ENCODE data around the gene ST6GALNAC4. TPM values are rescaled to one million over a fixed set of nuclear protein-coding genes. Genes with fewer than 3 reads are reported as not detected.
A peak's percentile ranks its signal among the peaks of the same experiment; 100 is the strongest.

The ST6GALNAC4 gene
- total and polyA plus RNA-seq, 3 experiments from 2014 or later: 28.7 to 43.2 (median 32.9) TPM

DNA sequence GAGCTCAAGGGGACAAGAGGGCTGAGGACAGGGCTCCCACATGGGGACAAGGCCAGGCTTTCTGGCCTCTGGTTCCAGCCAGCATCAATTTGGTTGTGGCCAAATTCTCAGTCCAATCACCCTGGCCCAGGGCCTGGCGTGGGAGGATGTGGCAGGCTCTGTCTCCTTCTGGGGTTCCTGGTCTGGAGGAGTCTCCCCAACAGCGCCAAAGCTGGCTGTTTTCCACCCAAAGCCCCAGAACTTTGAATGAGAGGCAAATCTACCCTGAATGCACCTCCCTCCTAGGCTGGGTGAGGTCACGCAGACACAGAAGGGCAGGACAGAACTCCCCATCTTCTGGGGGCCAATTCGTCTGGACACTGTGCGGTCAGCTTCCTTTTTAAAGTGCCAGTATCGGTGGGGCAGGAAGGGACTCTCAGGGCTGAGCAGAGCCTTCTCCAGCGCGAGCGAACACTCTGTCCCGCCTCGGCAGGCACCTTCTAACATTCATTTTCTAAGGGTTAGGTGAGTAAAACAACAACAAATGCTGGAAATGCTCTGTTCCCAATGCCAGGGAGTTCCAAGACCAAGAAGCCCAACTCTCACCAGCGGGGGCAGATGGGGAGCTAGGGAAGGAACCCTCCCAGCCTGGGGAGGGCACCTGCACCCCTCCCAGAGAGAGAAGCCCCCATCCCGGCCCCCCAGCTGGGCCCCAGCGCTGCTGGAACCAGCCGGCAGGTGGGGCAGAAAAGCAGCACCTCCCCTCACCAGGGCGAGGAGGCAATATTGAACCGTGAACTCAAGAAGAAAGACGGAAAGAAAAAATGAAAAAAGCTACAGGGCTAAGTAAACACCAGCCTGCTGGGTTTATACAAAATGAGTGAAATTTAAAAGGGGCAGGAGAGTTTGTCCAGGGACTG, 24.5 kb upstream of the ST6GALNAC4 start:
- Histone ChIP-seq H3K9me3 (ENCODE audit: low read length) (no peaks in the 10 kb centered on the region), H3K27ac (ENCODE audit: low read depth, low read length) (peak overlapping the region; percentile 29), H3K36me3 (ENCODE audit: insufficient read depth, low read length) (peaks cover 53% of the 10 kb centered on the region), H3K4me1 (ENCODE audit: insufficient read depth, low read length) (peaks cover 37% of the 10 kb centered on the region), H3K27me3 (ENCODE audit: insufficient read depth, low read length, poor library complexity, severe bottlenecking) (no peaks in the 10 kb centered on the region), H3K4me3 (ENCODE audit: low read length) (no peak overlapping the region)
- H3K9me3 Mint-ChIP-seq: no peaks in the 10 kb centered on the region
- CTCF ChIA-PET: interaction anchor here (0.6 to 27.7 kb wide), 15 partner anchors 8 to 156 kb away, joined by 3 to 485 read pairs (median 4); no protein-coding TSS in a partner anchor
- H3K4me3 Mint-ChIP-seq: no peak overlapping the region
- no peak for DNase-seq
- H3K27me3 Mint-ChIP-seq: peaks cover 0 to 6% of the 10 kb centered on the region in 2 donors
- POLR2A ChIA-PET: interaction anchor here (0.6 to 1.7 kb wide), 4 partner anchors 11 to 144 kb away, joined by 3 to 5 read pairs (median 3); partner anchors contain the start of gene PIP5KL1
- peaks cover 8 to 77% (median 17%) of the 10 kb centered on the region in 3 donors for H3K36me3 Mint-ChIP-seq
- peak overlapping the region in 5 of 8 donors; percentile 29 to 79 (median 43) for H3K27ac Mint-ChIP-seq
- H3K4me1 Mint-ChIP-seq: peaks cover 28 to 45% (median 40%) of the 10 kb centered on the region in 3 donors

DNA sequence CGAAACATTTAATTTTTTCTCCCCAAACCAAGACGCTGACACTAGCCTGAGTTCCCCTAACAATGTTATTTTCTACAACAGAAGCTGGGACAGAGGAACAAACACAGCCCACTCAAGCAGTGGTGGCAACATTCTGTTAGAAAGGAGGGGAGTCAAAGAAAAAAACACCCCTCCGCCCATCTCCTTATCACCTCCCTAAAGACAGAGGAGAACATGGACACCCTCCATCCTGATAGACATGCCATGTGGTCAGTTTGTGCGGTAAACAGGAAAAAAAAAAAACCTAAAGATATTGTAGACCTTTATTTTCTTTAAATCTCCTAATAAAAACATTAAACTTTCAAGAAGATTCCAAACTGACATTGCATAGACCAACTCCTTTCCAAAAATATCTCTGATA, 23.8 kb upstream of the ST6GALNAC4 start:
- Histone ChIP-seq H3K36me3 (ENCODE audit: insufficient read depth, low read length) (peaks cover 47% of the 10 kb centered on the region), H3K4me3 (ENCODE audit: low read length) (no peak overlapping the region), H3K9me3 (ENCODE audit: low read length) (no peaks in the 10 kb centered on the region), H3K27me3 (ENCODE audit: insufficient read depth, low read length, poor library complexity, severe bottlenecking) (no peaks in the 10 kb centered on the region), H3K4me1 (ENCODE audit: insufficient read depth, low read length) (peaks cover 44% of the 10 kb centered on the region), H3K27ac (ENCODE audit: low read depth, low read length) (peak overlapping the region; percentile 29)
- Mint-ChIP-seq H3K36me3 (peaks cover 8 to 74% (median 17%) of the 10 kb centered on the region in 3 donors), H3K9me3 (no peaks in the 10 kb centered on the region), H3K4me1 (peaks cover 35 to 52% (median 47%) of the 10 kb centered on the region in 3 donors), H3K4me3 (peak overlapping the region in 1 of 7 donors; percentile 29), H3K27ac (peak overlapping the region in 7 of 8 donors; percentile 28 to 79 (median 36)), H3K27me3 (peaks cover 0 to 7% of the 10 kb centered on the region in 2 donors)
- ChIA-PET CTCF (interaction anchor here (0.6 to 27.7 kb wide), 4 partner anchors 9 to 134 kb away, joined by 3 to 485 read pairs (median 33); no protein-coding TSS in a partner anchor), POLR2A (interaction anchor here (0.6 kb wide), 2 partner anchors 10 to 94 kb away, joined by 3 read pairs; partner anchors contain the start of gene PIP5KL1)
- DNase-seq: no peak

DNA sequence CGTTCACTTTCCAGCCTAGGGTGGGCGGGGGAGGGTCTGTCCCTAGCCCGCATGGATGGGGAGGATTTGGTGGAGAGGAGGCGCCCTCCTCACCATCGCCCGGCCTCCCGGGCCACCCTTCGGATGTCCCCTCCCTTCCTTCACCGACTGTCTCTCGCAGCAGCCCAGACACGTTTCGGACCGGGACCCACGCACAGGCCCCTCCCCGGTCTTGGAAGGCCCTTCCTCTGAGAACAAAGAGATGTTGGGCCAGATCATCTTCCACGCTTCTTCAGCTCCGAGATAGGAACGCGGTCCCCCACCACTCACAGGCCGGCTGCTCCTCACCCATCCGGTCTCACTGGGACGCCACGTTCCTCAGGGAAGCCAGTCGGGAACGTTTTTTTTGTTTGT, 21.5 kb upstream of the ST6GALNAC4 start:
- peak overlapping the region; percentile 86 for H3K4me3 ChIP-seq (ENCODE audit: low read length)
- H3K27me3 Mint-ChIP-seq: peaks cover 0 to 7% of the 10 kb centered on the region in 2 donors
- peaks cover 26% of the 10 kb centered on the region for H3K36me3 ChIP-seq (ENCODE audit: insufficient read depth, low read length)
- H3K9me3 ChIP-seq (ENCODE audit: low read length): no peaks in the 10 kb centered on the region
- peaks cover 37% of the 10 kb centered on the region for H3K4me1 ChIP-seq (ENCODE audit: insufficient read depth, low read length)
- H3K27ac ChIP-seq (ENCODE audit: low read depth, low read length): no peak overlapping the region
- CTCF ChIA-PET: interaction anchor here (1.3 to 1.8 kb wide), 2 partner anchors 96 to 146 kb away, joined by 3 to 5 read pairs; no protein-coding TSS in a partner anchor
- POLR2A ChIA-PET: no interaction called here
- no peaks in the 10 kb centered on the region for H3K27me3 ChIP-seq (ENCODE audit: insufficient read depth, low read length, poor library complexity, severe bottlenecking)
- H3K27ac Mint-ChIP-seq: peak overlapping the region in 5 of 8 donors; percentile 36 to 95 (median 75)
- H3K4me3 Mint-ChIP-seq: peak overlapping the region in 6 of 7 donors; percentile 48 to 96 (median 61)
- H3K9me3 Mint-ChIP-seq: no peaks in the 10 kb centered on the region
- no peak for DNase-seq
- H3K36me3 Mint-ChIP-seq: peaks cover 3 to 58% (median 9%) of the 10 kb centered on the region in 3 donors
- peaks cover 36 to 54% (median 41%) of the 10 kb centered on the region in 3 donors for H3K4me1 Mint-ChIP-seq

DNA sequence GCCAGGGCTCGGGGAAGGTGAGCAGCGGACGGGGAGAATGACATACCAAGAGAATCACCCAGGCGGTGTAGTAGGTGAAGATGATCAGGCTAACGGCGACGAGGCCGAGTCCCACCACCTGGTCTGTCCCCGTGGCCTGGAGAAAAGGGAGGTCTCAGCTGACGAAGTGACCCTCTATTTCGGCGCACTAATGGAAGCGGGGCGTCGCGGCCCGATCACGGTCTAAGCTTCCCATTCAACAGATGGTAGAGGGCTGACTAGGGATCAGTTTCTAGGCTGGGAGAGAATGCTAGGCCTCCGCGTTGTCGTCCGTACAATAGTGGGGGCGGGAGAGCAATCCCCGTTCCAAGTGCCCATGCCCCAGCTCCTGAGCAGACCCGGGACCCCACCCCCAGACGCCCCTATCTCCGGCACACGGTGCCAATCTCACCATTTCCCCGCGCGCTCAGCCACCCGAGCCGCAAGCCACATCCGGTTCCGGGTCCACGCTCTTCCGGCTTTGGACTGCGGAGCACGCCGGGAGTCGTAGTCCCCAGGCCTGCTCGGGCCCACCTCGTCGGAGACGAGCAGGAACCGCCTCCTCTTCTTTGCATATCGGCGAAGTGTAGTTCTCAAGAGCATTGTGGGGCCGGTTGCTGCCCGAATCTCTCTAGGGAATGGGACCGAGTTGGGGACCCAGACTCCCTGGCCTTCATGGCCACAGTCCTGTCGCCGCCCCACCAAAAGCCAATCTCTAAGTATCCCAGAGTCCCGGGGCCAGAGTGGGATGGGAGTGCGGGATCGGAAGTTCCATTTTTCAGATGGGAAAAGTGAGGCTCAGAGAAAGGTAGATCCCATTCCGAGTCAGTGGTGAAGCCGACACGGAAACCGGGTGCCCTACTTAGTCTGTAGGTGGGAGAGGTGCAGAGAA, 20.8 kb upstream of the ST6GALNAC4 start, which contains the start of gene DPM2:
DPM2 (minus strand) TSS at position 467 of the 910 bp plus-strand sequence; CDS start at position 433, 34 bp downstream.
- ChIA-PET CTCF (interaction anchor here (1.2 to 1.8 kb wide), 4 partner anchors 14 to 123 kb away, joined by 3 to 5 read pairs (median 4); no protein-coding TSS in a partner anchor), POLR2A (interaction anchor here (1.0 to 1.1 kb wide), 3 partner anchors 20 to 130 kb away, joined by 3 to 5 read pairs (median 3); partner anchors contain the start of genes NAIF1 and SLC25A25)
- peak; percentile 79 to 92 (median 84) for DNase-seq
- peaks cover 33% of the 10 kb centered on the region for H3K4me1 ChIP-seq (ENCODE audit: insufficient read depth, low read length)
- peak within 1 kb of the TSS; percentile 87 for H3K27ac ChIP-seq (ENCODE audit: low read depth, low read length)
- H3K9me3 ChIP-seq (ENCODE audit: low read length): no peaks in the 10 kb centered on the region
- H3K27ac Mint-ChIP-seq: peak within 1 kb of the TSS; percentile 91 to 98 (median 97)
- peaks cover 0 to 54% (median 7%) of the 10 kb centered on the region in 3 donors for H3K36me3 Mint-ChIP-seq
- peaks cover 0 to 7% of the 10 kb centered on the region in 2 donors for H3K27me3 Mint-ChIP-seq
- no peaks in the 10 kb centered on the region for H3K9me3 Mint-ChIP-seq
- peaks cover 32 to 52% (median 36%) of the 10 kb centered on the region in 3 donors for H3K4me1 Mint-ChIP-seq
- peak within 1 kb of the TSS; percentile 86 for H3K4me3 ChIP-seq (ENCODE audit: low read length)
- peak within 1 kb of the TSS; percentile 90 to 99 (median 92) for H3K4me3 Mint-ChIP-seq
- H3K27me3 ChIP-seq (ENCODE audit: insufficient read depth, low read length, poor library complexity, severe bottlenecking): no peaks in the 10 kb centered on the region
- H3K36me3 ChIP-seq (ENCODE audit: insufficient read depth, low read length): peaks cover 19% of the 10 kb centered on the region

DNA sequence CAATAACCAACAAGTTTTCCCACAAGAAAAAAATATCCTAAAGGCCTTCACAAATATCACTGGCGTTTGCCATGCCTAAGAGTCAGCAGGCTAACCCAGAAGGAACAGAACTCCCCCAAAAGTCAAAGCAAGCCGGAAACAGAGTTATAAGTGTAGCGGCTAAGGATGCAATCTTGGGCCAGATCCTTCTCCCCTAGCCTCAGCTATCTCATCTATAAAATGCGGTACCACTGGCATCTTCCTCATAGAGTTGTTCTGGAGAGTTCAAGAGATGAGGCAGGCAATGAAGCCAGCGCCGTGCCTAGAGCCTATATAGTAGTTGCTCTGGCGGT, 20.2 kb upstream of the ST6GALNAC4 start:
- ChIA-PET CTCF (interaction anchor here (1.2 to 1.8 kb wide), 4 partner anchors 14 to 123 kb away, joined by 3 to 5 read pairs (median 4); no protein-coding TSS in a partner anchor), POLR2A (interaction anchor here (0.8 to 1.1 kb wide), 4 partner anchors 19 to 131 kb away, joined by 3 to 5 read pairs (median 3); partner anchors contain the start of genes NAIF1 and SLC25A25)
- peaks cover 0 to 7% of the 10 kb centered on the region in 2 donors for H3K27me3 Mint-ChIP-seq
- H3K4me3 Mint-ChIP-seq: peak overlapping the region; percentile 90 to 99 (median 92)
- no peaks in the 10 kb centered on the region for H3K27me3 ChIP-seq (ENCODE audit: insufficient read depth, low read length, poor library complexity, severe bottlenecking)
- H3K36me3 Mint-ChIP-seq: peaks cover 0 to 48% (median 7%) of the 10 kb centered on the region in 3 donors
- DNase-seq: no peak
- peak overlapping the region; percentile 86 for H3K4me3 ChIP-seq (ENCODE audit: low read length)
- H3K36me3 ChIP-seq (ENCODE audit: insufficient read depth, low read length): peaks cover 13% of the 10 kb centered on the region
- peaks cover 28% of the 10 kb centered on the region for H3K4me1 ChIP-seq (ENCODE audit: insufficient read depth, low read length)
- peaks cover 32 to 49% (median 36%) of the 10 kb centered on the region in 3 donors for H3K4me1 Mint-ChIP-seq
- H3K27ac ChIP-seq (ENCODE audit: low read depth, low read length): peak overlapping the region; percentile 87
- H3K9me3 ChIP-seq (ENCODE audit: low read length): no peaks in the 10 kb centered on the region
- H3K27ac Mint-ChIP-seq: peak overlapping the region; percentile 90 to 98 (median 96)
- no peaks in the 10 kb centered on the region for H3K9me3 Mint-ChIP-seq

DNA sequence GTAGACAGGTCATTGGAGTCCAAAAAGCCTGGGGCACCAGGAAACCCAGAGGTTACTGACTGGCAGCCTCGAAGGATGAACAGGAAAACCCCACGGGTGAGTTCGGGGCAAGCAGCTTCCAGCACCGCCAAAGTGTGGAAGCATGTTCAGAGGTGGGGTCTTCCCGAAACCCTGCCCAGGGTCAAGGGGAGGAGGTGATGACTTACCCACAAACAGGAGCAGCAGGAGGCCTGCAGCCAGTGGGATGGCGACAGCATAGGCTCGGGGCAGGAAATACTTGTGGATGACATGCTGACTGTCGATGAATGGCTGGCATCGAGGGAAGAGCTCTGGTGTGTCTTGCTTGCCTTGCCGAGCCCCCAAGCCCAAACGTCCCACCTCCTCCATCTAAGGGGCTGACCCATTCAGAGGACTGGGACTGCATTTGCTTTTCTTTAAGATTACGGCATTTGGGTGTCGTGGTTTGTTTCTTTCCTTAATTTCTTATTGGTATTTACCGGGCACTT, 19.6 kb upstream of the ST6GALNAC4 start:
- ChIA-PET POLR2A (interaction anchor here (0.6 to 1.0 kb wide), 3 partner anchors 38 to 165 kb away, joined by 3 to 5 read pairs (median 3); partner anchors contain the start of gene SLC25A25), CTCF (interaction anchor here (1.4 to 1.6 kb wide), 2 partner anchors 13 to 15 kb away, joined by 4 to 5 read pairs; no protein-coding TSS in a partner anchor)
- Histone ChIP-seq H3K4me3 (ENCODE audit: low read length) (peak overlapping the region; percentile 86), H3K27ac (ENCODE audit: low read depth, low read length) (peak overlapping the region; percentile 87), H3K36me3 (ENCODE audit: insufficient read depth, low read length) (peaks cover 8% of the 10 kb centered on the region), H3K9me3 (ENCODE audit: low read length) (no peaks in the 10 kb centered on the region), H3K4me1 (ENCODE audit: insufficient read depth, low read length) (peaks cover 31% of the 10 kb centered on the region), H3K27me3 (ENCODE audit: insufficient read depth, low read length, poor library complexity, severe bottlenecking) (no peaks in the 10 kb centered on the region)
- no peak for DNase-seq
- H3K9me3 Mint-ChIP-seq: no peaks in the 10 kb centered on the region
- H3K27me3 Mint-ChIP-seq: peaks cover 0 to 7% of the 10 kb centered on the region in 2 donors
- H3K27ac Mint-ChIP-seq: peak overlapping the region; percentile 90 to 98 (median 96)
- peak overlapping the region; percentile 90 to 99 (median 92) for H3K4me3 Mint-ChIP-seq
- peaks cover 0 to 42% (median 7%) of the 10 kb centered on the region in 3 donors for H3K36me3 Mint-ChIP-seq
- peaks cover 34 to 53% (median 38%) of the 10 kb centered on the region in 3 donors for H3K4me1 Mint-ChIP-seq
